ENCODE measurements around the gene THAP5.

Gene THAP5

GRCh38 chr7:108609643-108610042 is 40.1 kb upstream of the THAP5 start:
- WGBS (ENCODE audit: insufficient coverage), result 80% methylated on average over 1 of the region's 2 CpGs
- H3K4me3 ChIP-seq (ENCODE audit: control insufficient read depth in 1 of 7, extremely low read depth in 1 of 7, insufficient read depth in 4 of 7, low read depth in 2 of 7, low read length in 6 of 7), result no peak overlapping the region
- peaks cover 0 to 8% (median 0%) of the 10 kb centered on the region in 5 experiments for H3K27me3 ChIP-seq (replicated peaks in 2 of 5; ENCODE audit: control insufficient read depth in 4 of 5, insufficient read depth in 5 of 5, low read length in 4 of 5)
- no peaks in the 10 kb centered on the region for H3K36me3 ChIP-seq (ENCODE audit: control insufficient read depth in 4 of 4, insufficient read depth in 4 of 4, low read length in 3 of 4)
- no peaks in the 10 kb centered on the region for H3K4me1 ChIP-seq (ENCODE audit: control extremely low read depth in 1 of 4, control insufficient read depth in 4 of 4, insufficient read depth in 4 of 4, low read length in 3 of 4)
- ChIA-PET CTCF (no interaction called here), POLR2A (no interaction called here)
- no peaks in the 10 kb centered on the region for H3K9me3 ChIP-seq (ENCODE audit: control extremely low read depth in 1 of 5, control insufficient read depth in 4 of 5, insufficient read depth in 2 of 5, low read depth in 1 of 5, low read length in 4 of 5)
- DNase-seq, result no peak
- no peak overlapping the region for H3K27ac ChIP-seq (ENCODE audit: insufficient read depth in 1 of 2, low read depth in 1 of 2, low read length in 2 of 2, poor library complexity in 1 of 2, severe bottlenecking in 2 of 2)

- Histone ChIP-seq H3K4me3 (ENCODE audit: control insufficient read depth in 1 of 7, extremely low read depth in 1 of 7, insufficient read depth in 4 of 7, low read depth in 2 of 7, low read length in 6 of 7) (no peak overlapping the region), H3K9me3 (ENCODE audit: control extremely low read depth in 1 of 5, control insufficient read depth in 4 of 5, insufficient read depth in 2 of 5, low read depth in 1 of 5, low read length in 4 of 5) (no peaks in the 10 kb centered on the region), H3K27ac (ENCODE audit: insufficient read depth in 1 of 2, low read depth in 1 of 2, low read length in 2 of 2, poor library complexity in 1 of 2, severe bottlenecking in 2 of 2) (no peak overlapping the region), H3K36me3 (ENCODE audit: control insufficient read depth in 4 of 4, insufficient read depth in 4 of 4, low read length in 3 of 4) (no peaks in the 10 kb centered on the region), H3K27me3 (replicated peaks in 2 of 5; ENCODE audit: control insufficient read depth in 4 of 5, insufficient read depth in 5 of 5, low read length in 4 of 5) (peaks cover 0 to 10% (median 0%) of the 10 kb centered on the region in 5 experiments), H3K4me1 (ENCODE audit: control extremely low read depth in 1 of 4, control insufficient read depth in 4 of 4, insufficient read depth in 4 of 4, low read length in 3 of 4) (no peaks in the 10 kb centered on the region)
- POLR2A ChIA-PET, result no interaction called here
- CTCF ChIA-PET, result no interaction called here
- 100% methylated on average over 2 of the region's 7 CpGs for WGBS (ENCODE audit: insufficient coverage)
- no peak for DNase-seq
Measured at GRCh38 chr7:108605559-108606201, 36.2 kb upstream of the THAP5 start.

- Histone ChIP-seq H3K4me3 (ENCODE audit: control insufficient read depth in 1 of 7, extremely low read depth in 1 of 7, insufficient read depth in 4 of 7, low read depth in 2 of 7, low read length in 6 of 7) (no peak overlapping the region), H3K9me3 (ENCODE audit: control extremely low read depth in 1 of 5, control insufficient read depth in 4 of 5, insufficient read depth in 2 of 5, low read depth in 1 of 5, low read length in 4 of 5) (no peaks in the 10 kb centered on the region), H3K27ac (ENCODE audit: insufficient read depth in 1 of 2, low read depth in 1 of 2, low read length in 2 of 2, poor library complexity in 1 of 2, severe bottlenecking in 2 of 2) (no peak overlapping the region), H3K27me3 (replicated peaks in 2 of 5; ENCODE audit: control insufficient read depth in 4 of 5, insufficient read depth in 5 of 5, low read length in 4 of 5) (peaks cover 0 to 8% (median 0%) of the 10 kb centered on the region in 5 experiments), H3K36me3 (ENCODE audit: control insufficient read depth in 4 of 4, insufficient read depth in 4 of 4, low read length in 3 of 4) (no peaks in the 10 kb centered on the region), H3K4me1 (ENCODE audit: control extremely low read depth in 1 of 4, control insufficient read depth in 4 of 4, insufficient read depth in 4 of 4, low read length in 3 of 4) (no peaks in the 10 kb centered on the region)
- WGBS (ENCODE audit: insufficient coverage), result 95% methylated on average over 3 of the region's 11 CpGs
- peak in 1 of 3 donors; percentile 28 for DNase-seq
- ChIA-PET POLR2A (no interaction called here), CTCF (no interaction called here)
Measured at GRCh38 chr7:108604307-108605077, 35.0 kb upstream of the THAP5 start.

GRCh38 chr7:108603656-108604306 is 34.3 kb upstream of the THAP5 start:
- Histone ChIP-seq H3K36me3 (ENCODE audit: control insufficient read depth in 4 of 4, insufficient read depth in 4 of 4, low read length in 3 of 4) (no peaks in the 10 kb centered on the region), H3K27me3 (replicated peaks in 2 of 5; ENCODE audit: control insufficient read depth in 4 of 5, insufficient read depth in 5 of 5, low read length in 4 of 5) (peaks cover 0 to 9% (median 0%) of the 10 kb centered on the region in 5 experiments), H3K9me3 (ENCODE audit: control extremely low read depth in 1 of 5, control insufficient read depth in 4 of 5, insufficient read depth in 2 of 5, low read depth in 1 of 5, low read length in 4 of 5) (no peaks in the 10 kb centered on the region), H3K4me3 (ENCODE audit: control insufficient read depth in 1 of 7, extremely low read depth in 1 of 7, insufficient read depth in 4 of 7, low read depth in 2 of 7, low read length in 6 of 7) (no peak overlapping the region), H3K27ac (ENCODE audit: insufficient read depth in 1 of 2, low read depth in 1 of 2, low read length in 2 of 2, poor library complexity in 1 of 2, severe bottlenecking in 2 of 2) (no peak overlapping the region), H3K4me1 (ENCODE audit: control extremely low read depth in 1 of 4, control insufficient read depth in 4 of 4, insufficient read depth in 4 of 4, low read length in 3 of 4) (no peaks in the 10 kb centered on the region)
- CTCF ChIA-PET, result interaction anchor here (0.9 kb wide), 2 partner anchors 8 to 15 kb away, joined by 3 to 4 read pairs; no protein-coding TSS in a partner anchor
- WGBS (ENCODE audit: insufficient coverage), result 96% methylated on average over 5 of the region's 8 CpGs
- POLR2A ChIA-PET, result no interaction called here
- no peak for DNase-seq

- CTCF ChIA-PET, result interaction anchor here (1.0 kb wide), 1 partner anchor 9 kb away, joined by 3 read pairs; no protein-coding TSS in a partner anchor
- H3K4me3 ChIP-seq (ENCODE audit: control insufficient read depth in 1 of 7, extremely low read depth in 1 of 7, insufficient read depth in 4 of 7, low read depth in 2 of 7, low read length in 6 of 7), result no peak overlapping the region
- peaks cover 0 to 10% (median 0%) of the 10 kb centered on the region in 5 experiments for H3K27me3 ChIP-seq (replicated peaks in 2 of 5; ENCODE audit: control insufficient read depth in 4 of 5, insufficient read depth in 5 of 5, low read length in 4 of 5)
- no peaks in the 10 kb centered on the region for H3K4me1 ChIP-seq (ENCODE audit: control extremely low read depth in 1 of 4, control insufficient read depth in 4 of 4, insufficient read depth in 4 of 4, low read length in 3 of 4)
- no peaks in the 10 kb centered on the region for H3K36me3 ChIP-seq (ENCODE audit: control insufficient read depth in 4 of 4, insufficient read depth in 4 of 4, low read length in 3 of 4)
- no peak overlapping the region for H3K27ac ChIP-seq (ENCODE audit: insufficient read depth in 1 of 2, low read depth in 1 of 2, low read length in 2 of 2, poor library complexity in 1 of 2, severe bottlenecking in 2 of 2)
- no peaks in the 10 kb centered on the region for H3K9me3 ChIP-seq (ENCODE audit: control extremely low read depth in 1 of 5, control insufficient read depth in 4 of 5, insufficient read depth in 2 of 5, low read depth in 1 of 5, low read length in 4 of 5)
- POLR2A ChIA-PET, result no interaction called here
- WGBS (ENCODE audit: insufficient coverage), result no CpG with 5 or more reads among the region's 1 CpG
- DNase-seq, result no peak
Measured at GRCh38 chr7:108600399-108600798, 30.9 kb upstream of the THAP5 start.

GRCh38 chr7:108598914-108599580 is 29.5 kb upstream of the THAP5 start:
- H3K4me3 ChIP-seq (ENCODE audit: control insufficient read depth in 1 of 7, extremely low read depth in 1 of 7, insufficient read depth in 4 of 7, low read depth in 2 of 7, low read length in 6 of 7), result no peak overlapping the region
- no peaks in the 10 kb centered on the region for H3K9me3 ChIP-seq (ENCODE audit: control extremely low read depth in 1 of 5, control insufficient read depth in 4 of 5, insufficient read depth in 2 of 5, low read depth in 1 of 5, low read length in 4 of 5)
- no peaks in the 10 kb centered on the region for H3K4me1 ChIP-seq (ENCODE audit: control extremely low read depth in 1 of 4, control insufficient read depth in 4 of 4, insufficient read depth in 4 of 4, low read length in 3 of 4)
- H3K27me3 ChIP-seq (replicated peaks in 2 of 5; ENCODE audit: control insufficient read depth in 4 of 5, insufficient read depth in 5 of 5, low read length in 4 of 5), result peaks cover 0 to 5% (median 0%) of the 10 kb centered on the region in 5 experiments
- WGBS (ENCODE audit: insufficient coverage), result 100% methylated on average over 3 of the region's 6 CpGs
- no peak for DNase-seq
- ChIA-PET CTCF (no interaction called here), POLR2A (no interaction called here)
- H3K27ac ChIP-seq (ENCODE audit: insufficient read depth in 1 of 2, low read depth in 1 of 2, low read length in 2 of 2, poor library complexity in 1 of 2, severe bottlenecking in 2 of 2), result no peak overlapping the region
- no peaks in the 10 kb centered on the region for H3K36me3 ChIP-seq (ENCODE audit: control insufficient read depth in 4 of 4, insufficient read depth in 4 of 4, low read length in 3 of 4)

Data from common myeloid progenitor, CD34-positive (primary cell).